ENCODE results near the gene ITGA5.

DNA sequence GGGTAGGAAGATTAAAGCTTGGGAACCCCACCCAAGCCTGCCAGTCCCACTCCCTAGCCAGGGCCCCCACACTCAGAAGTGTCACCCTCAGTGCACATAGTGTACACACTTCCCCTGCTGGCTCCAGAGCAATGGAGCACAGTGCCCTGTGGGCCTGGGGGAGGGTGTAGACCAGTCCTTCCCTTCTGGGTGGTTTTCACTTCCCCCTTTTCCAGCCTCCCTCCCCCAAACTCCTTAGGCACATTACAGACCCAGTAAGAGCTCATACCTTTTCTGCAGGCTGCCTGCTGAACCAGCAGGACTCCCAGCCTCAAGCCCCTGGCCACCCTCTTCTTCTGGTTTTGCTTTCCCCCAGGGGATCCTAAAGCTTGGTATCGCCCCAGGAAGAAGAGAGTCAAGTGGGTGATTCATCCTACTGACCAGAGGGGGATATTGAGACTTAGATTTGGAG is 34.5 kb downstream of the ITGA5 start, which contains the start of gene ZNF385A:
- TF ChIP-seq CTCF (IDR thresholded peaks at IDR 0.05) (no peak), ZFX (IDR thresholded peaks at IDR 0.05; ENCODE audit: borderline replicate concordance) (no peak)
